GM21717 (cell line): Measurements from ENCODE around the gene PLAAT3.
"Not testable (repeated sequence)": the region's sequence is repeated elsewhere in the genome, so short reads cannot be mapped to it uniquely, and the experiment has no call there.

Source experiments
- ATAC-seq: cut with Tn5 transposase; IDR thresholded peaks from one replicate; pipeline ENCODE4 v1.9.1; 2021; ENCODE audit warnings: mild to moderate bottlenecking, moderate library complexity; ENCODE audit not compliant: unreplicated experiment

PLAAT3 gene

GRCh38 chr11:63572026-63572688 is 42.1 kb downstream of the PLAAT3 start:
- ATAC-seq, result no peak

DNA sequence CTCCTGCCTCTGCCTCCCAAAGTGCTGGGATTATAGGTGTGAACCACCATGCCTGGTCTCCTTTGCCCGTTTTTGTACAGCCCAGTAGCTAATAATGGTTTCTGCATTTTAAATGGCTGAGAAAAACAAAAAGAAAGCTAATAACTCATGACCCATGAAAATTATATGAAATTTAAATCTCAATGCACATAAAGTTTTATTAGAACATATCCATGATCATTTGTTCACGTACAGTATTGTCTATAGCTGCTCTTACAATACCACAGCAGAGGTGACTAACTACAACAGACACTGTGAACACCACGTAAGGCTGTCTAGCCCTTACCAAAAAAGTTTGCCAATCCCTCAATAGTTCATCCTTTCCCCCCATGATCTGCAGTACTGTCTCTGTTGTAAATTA is 44.7 kb downstream of the PLAAT3 start:
- no peak for ATAC-seq

GRCh38 chr11:63567044-63567840 is 47.0 kb downstream of the PLAAT3 start:
- peak; percentile 66 for ATAC-seq

DNA sequence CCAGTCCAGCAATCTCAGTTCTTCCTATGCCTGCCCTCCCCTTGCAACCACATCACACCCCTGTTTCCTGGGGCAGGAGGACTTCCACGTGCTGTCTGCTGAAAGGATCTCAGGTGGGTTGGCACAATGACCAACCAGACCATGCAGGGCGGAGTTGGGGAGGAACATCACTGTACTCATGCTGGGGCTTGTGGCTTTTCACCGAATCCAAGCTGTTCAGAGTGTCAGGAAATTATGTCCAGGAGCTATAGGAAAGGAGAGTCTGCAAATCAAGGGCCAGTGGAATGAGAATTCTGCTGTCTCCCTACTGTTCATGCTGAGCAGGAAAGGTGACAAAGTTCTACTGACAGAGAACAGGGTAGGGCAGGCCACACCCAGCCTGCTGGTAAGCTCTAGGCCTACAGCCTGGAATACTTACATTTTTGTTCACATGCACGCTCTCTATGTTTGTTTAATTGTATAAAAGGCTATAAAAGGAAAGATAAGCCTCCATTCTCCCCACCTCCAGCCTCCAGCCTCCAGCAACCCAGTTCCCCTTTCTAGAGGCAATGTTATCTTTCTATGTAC is 49.4 kb downstream of the PLAAT3 start:
- no peak for ATAC-seq

- peak; percentile 60 for ATAC-seq
These were observed 50.0 kb downstream of the PLAAT3 start for GRCh38 chr11:63564056-63564774.

- ATAC-seq, result no peak
These were observed 50.8 kb downstream of the PLAAT3 start, which contains the start of gene PLAAT2 for GRCh38 chr11:63563201-63564055. TSS of gene PLAAT2 (minus strand) at chr11:63563379. CDS start at chr11:63563324, 55 bp downstream.

DNA sequence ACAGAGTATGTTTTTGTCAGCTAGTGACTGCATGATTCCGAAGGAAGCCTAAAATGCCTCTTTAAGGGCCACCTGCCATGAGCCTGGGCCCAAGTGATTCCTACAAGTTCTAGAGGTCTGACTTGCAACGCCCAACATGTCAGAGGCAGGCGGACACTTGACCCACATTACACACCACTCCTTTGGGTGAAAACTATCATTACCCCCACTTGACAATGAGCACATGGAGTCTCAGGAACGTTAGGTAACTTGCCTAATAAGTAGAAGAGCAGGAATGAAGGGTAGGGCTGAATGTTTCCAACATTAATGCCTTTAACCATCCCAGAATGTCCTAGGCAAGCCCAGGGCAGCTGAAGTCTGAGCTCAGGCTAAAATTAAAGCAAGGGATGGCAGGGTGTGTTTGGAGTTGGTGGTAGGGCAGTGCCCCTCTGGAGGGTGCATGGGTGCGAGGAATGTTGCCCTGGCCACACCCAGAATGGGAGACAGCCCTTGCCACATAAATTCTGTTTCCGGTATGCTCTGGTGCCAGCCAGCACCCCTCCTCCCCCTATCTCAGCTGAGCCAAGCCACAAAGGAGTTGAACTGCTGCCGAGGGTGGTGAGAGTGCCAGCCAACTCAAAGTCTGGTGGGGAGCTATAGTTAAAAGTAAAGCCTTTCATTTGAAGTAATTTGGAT is 53.6 kb downstream of the PLAAT3 start:
- ATAC-seq, result no peak

- no peak for ATAC-seq
These were observed 55.6 kb downstream of the PLAAT3 start for GRCh38 chr11:63558459-63559157.

- no peak for ATAC-seq
These were observed 56.7 kb downstream of the PLAAT3 start for GRCh38 chr11:63557570-63557969.

DNA sequence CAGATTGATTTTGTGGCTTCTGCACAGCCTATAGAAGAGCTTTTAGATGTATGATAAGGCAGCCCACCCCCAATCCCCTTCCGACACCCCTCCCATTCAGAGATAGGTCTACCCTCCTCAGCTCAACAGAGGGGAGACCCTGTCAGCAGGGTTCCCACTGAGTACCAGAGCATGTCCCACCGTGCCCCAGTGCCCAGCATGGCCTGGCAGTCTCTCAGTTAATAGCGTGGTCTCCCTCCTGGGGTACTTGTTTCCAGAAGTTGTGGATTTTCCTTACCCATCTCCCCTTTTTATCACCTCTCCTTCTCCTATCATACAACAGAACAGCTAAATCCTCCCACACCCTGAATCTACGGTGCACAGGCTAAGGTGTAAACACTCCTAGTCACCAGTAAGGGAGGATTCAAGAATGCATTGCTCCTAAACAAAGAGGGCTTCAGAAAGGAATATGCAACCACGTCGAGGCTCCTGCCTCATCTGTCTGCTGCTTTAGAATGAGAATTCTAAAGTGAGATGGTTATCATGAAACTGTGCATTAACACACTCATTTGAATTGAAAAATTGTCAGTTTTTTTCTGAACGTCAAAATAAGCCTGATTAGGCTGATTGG is 57.7 kb downstream of the PLAAT3 start:
- ATAC-seq, result no peak

DNA sequence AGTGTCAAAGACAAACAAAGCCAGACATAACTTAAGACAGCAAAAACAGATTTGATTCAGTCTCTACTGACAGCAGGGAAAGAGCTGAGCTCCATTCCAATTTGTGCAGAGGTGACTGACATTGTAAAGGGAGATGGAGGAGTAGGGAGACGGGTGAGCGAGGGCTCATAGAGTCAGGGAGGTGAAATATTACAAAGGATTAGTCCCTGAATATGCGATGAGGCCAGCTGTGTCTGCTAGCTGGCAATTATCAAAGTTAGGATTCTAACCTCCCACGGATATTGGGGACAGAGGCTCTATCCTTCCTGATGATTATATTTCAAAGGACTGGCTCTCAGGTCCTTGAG is 59.4 kb downstream of the PLAAT3 start:
- no peak for ATAC-seq

- peak; percentile 62 for ATAC-seq
These were observed 60.5 kb downstream of the PLAAT3 start for GRCh38 chr11:63553759-63554158.

DNA sequence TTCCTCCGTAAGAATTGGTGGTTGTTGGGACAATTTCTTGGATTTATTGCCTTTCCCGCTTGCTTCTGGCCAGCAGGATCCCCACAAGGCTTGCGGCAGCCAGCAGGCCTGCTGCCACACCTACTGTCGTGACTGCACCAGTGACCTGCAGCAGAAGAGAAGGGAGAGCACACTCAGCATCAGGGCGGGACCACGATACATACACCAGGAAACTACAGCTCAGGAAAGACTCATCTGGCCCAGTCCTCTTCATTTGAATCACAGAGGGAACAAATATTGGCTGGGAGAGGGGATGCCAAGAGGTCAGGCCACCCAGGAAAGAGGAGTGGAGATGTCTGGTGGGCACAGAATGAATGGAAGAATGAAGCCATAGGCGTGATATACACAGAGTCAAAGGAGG is 61.3 kb downstream of the PLAAT3 start:
- ATAC-seq, result no peak

GRCh38 chr11:63551889-63552266 is 62.4 kb downstream of the PLAAT3 start:
- no peak for ATAC-seq

DNA sequence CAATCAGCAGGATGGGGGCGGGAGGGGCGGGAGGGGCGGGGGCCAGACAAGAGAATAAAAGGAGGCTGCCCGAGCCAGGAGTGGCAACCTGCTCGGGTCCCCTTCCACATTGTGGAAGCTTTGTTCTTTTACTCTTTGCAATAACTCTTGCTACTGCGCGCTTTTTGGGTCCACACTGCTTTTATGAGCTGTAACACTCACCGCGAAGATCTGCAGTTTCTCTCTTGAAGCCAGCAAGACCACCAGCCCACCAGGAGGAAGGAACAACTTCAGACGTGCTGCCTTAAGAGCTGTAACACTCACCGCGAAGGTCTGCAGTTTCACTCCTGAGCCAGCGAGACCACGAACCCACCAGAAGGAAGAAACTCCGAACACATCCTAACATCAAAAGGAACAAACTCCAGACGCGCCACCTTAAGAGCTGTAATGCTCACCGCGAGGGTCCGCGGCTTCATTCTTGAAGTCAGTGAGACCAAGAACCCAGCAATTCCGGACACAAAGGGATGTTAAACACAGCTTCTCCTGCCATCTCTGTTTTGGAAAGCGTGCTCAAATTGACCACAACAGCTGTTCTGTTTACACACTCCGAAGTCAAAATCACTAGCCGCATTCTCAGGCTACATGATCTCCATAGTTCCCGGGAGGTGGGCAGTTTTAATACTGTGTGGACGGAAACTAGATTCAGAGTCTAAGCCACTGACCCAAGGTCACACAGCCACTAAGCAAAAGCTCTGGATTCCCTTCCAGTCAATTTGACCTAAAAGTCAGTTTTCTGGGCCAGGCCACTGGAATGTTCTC is 62.9 kb downstream of the PLAAT3 start:
- no peak for ATAC-seq

DNA sequence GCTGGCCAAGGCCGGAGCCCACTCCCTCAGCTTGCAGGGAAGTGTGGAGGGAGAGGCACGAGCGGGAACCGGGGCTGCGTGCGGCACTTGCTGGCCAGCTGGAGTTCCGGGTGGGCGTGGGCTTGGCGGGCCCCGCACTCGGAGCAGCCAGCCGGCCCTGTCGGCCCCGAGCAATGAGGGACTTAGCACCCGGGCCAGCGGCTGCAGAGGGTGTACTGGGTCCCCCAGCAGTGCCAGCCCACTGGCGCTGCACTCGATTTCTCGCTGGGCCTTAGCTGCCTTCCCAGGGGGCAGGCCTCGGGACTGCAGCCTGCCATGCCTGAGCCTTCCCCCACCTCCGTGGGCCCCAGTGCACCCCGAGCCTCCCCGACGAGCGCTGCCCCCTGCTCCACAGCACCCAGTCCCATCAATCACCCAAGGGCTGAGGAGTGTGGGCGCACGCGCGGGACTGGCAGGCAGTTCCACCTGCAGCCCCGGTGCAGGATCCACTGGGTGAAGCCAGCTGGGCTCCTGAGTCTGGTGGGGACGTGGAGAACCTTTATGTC is 64.0 kb downstream of the PLAAT3 start:
- ATAC-seq, result not testable (repeated sequence)

DNA sequence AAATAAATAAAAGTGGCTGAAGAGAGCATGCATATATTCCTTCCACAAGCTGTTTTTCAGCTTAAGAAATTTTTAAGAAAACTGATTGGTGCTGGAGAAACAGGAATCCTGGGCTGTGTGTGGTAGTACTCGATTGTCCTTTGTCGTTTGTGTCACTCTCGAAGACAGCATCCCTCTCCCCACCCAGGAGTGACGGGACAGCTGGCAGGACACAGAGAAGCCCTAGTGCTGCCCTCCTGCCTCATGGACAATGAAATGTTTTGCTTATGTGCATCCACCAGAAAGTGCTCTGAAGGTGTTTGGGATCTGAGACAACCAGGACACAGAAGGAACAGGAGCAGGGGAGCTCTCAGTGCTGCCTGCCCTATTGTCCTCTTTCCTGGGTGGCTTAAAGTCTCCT is 64.8 kb downstream of the PLAAT3 start:
- ATAC-seq, result no peak

DNA sequence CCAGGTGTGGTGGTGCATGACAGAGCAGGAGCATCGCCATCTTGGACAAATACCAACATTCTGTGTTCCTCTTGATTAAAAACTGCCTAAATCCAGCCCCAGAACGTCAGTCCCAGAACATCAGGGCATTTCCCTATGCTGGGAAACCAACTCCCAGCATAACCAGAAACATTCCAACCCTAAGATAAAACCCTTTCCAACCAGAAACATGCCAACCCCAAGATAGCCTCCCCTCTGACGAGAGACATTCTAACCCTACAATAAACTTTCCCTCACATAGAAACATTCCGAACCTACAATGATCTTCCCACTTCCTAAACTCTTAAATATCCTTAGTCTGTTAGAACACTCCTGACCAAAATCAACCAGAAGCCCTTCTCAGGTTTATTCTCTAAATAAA is 66.1 kb downstream of the PLAAT3 start:
- no peak for ATAC-seq
